ELR (cell line): ENCODE data around the gene ZBTB17.
A peak's percentile ranks its signal among the peaks of the same experiment; 100 is the strongest.
"Not testable (repeated sequence)": the region's sequence is repeated elsewhere in the genome, so short reads cannot be mapped to it uniquely, and the experiment has no call there.

Experiments
- DNase-seq: peaks from one replicate; pipeline ENCODE4 v3.0.0-alpha.2; 2015; ENCODE audit warnings: low read depth

ZBTB17 gene

GRCh38 chr1:15988856-15989736, 13.2 kb upstream of the ZBTB17 start:
- no peak for DNase-seq

GRCh38 chr1:15985611-15986297, 9.9 kb upstream of the ZBTB17 start:
- peak; percentile 64 for DNase-seq

- DNase-seq = no peak
These were observed 7.4 kb upstream of the ZBTB17 start for GRCh38 chr1:15983275-15983674.

- no peak for DNase-seq
These were observed 5.8 kb upstream of the ZBTB17 start for GRCh38 chr1:15981679-15982078.

GRCh38 chr1:15977947-15978346, 2.0 kb upstream of the ZBTB17 start:
- not testable (repeated sequence) for DNase-seq

- peak; percentile 77 for DNase-seq
These were observed 520 bp downstream of the ZBTB17 start for GRCh38 chr1:15975358-15975804.

- DNase-seq = no peak
These were observed 1.0 kb downstream of the ZBTB17 start for GRCh38 chr1:15974855-15975254.

GRCh38 chr1:15973772-15974171, 2.1 kb downstream of the ZBTB17 start:
- DNase-seq = no peak

- no peak for DNase-seq
These were observed 3.5 kb downstream of the ZBTB17 start for GRCh38 chr1:15972409-15972808.

- DNase-seq = no peak
These were observed 5.0 kb downstream of the ZBTB17 start for GRCh38 chr1:15970911-15971310.

GRCh38 chr1:15969321-15969880, 6.5 kb downstream of the ZBTB17 start:
- DNase-seq = no peak

GRCh38 chr1:15968172-15968571, 7.7 kb downstream of the ZBTB17 start:
- DNase-seq = no peak

- DNase-seq = no peak
These were observed 9.0 kb downstream of the ZBTB17 start for GRCh38 chr1:15966956-15967344.

- DNase-seq = peak; percentile 60
These were observed 9.6 kb downstream of the ZBTB17 start for GRCh38 chr1:15966081-15966955.

- peak; percentile 60 for DNase-seq
These were observed 10.6 kb downstream of the ZBTB17 start for GRCh38 chr1:15965228-15965767.

- DNase-seq = no peak
These were observed 11.8 kb downstream of the ZBTB17 start for GRCh38 chr1:15963968-15964648.

- DNase-seq = no peak
These were observed 12.4 kb downstream of the ZBTB17 start for GRCh38 chr1:15963363-15963967.

GRCh38 chr1:15962671-15963362, 13.1 kb downstream of the ZBTB17 start:
- DNase-seq = no peak

- no peak for DNase-seq
These were observed 13.7 kb downstream of the ZBTB17 start for GRCh38 chr1:15962176-15962575.

- no peak for DNase-seq
These were observed 14.4 kb downstream of the ZBTB17 start for GRCh38 chr1:15961492-15961891.
